ENCODE data around the gene CKAP5. TPM values are rescaled to one million over a fixed set of nuclear protein-coding genes. Genes with fewer than 3 reads are reported as not detected.

CKAP5 gene
- total RNA-seq, 2 donors from 2014 or later: 104 to 140 TPM

- H3K27me3 Mint-ChIP-seq: peaks cover 10% of the 10 kb centered on the region
- no peaks in the 10 kb centered on the region for H3K36me3 Mint-ChIP-seq (ENCODE audit: low read depth)
- H3K4me1 Mint-ChIP-seq: no peaks in the 10 kb centered on the region
- no peak for ATAC-seq (replicated peaks)
- no peaks in the 10 kb centered on the region for H3K9me3 Mint-ChIP-seq
- no peak overlapping the region for H3K27ac Mint-ChIP-seq
- no peak overlapping the region for H3K4me3 Mint-ChIP-seq
Measured at GRCh38 chr11:46868912-46869311, 22.8 kb upstream of the CKAP5 start.

GRCh38 chr11:46865340-46865739 is 19.3 kb upstream of the CKAP5 start:
- ATAC-seq (replicated peaks): no peak
- Mint-ChIP-seq H3K27me3 (peaks cover 8% of the 10 kb centered on the region), H3K36me3 (ENCODE audit: low read depth) (no peaks in the 10 kb centered on the region), H3K27ac (no peak overlapping the region), H3K4me1 (no peaks in the 10 kb centered on the region), H3K9me3 (no peaks in the 10 kb centered on the region), H3K4me3 (no peak overlapping the region)

- no peaks in the 10 kb centered on the region for H3K4me1 Mint-ChIP-seq
- H3K4me3 Mint-ChIP-seq: no peak overlapping the region
- no peak overlapping the region for H3K27ac Mint-ChIP-seq
- ATAC-seq (replicated peaks): no peak
- H3K27me3 Mint-ChIP-seq: peaks cover 4% of the 10 kb centered on the region
- H3K9me3 Mint-ChIP-seq: no peaks in the 10 kb centered on the region
- H3K36me3 Mint-ChIP-seq (ENCODE audit: low read depth): no peaks in the 10 kb centered on the region
Measured at GRCh38 chr11:46860218-46860617, 14.1 kb upstream of the CKAP5 start.

GRCh38 chr11:46858920-46859546 is 13.0 kb upstream of the CKAP5 start:
- H3K4me3 Mint-ChIP-seq: no peak overlapping the region
- H3K9me3 Mint-ChIP-seq: no peaks in the 10 kb centered on the region
- H3K4me1 Mint-ChIP-seq: no peaks in the 10 kb centered on the region
- peaks cover 4% of the 10 kb centered on the region for H3K27me3 Mint-ChIP-seq
- H3K36me3 Mint-ChIP-seq (ENCODE audit: low read depth): no peaks in the 10 kb centered on the region
- no peak overlapping the region for H3K27ac Mint-ChIP-seq
- no peak for ATAC-seq (replicated peaks)

- no peaks in the 10 kb centered on the region for H3K9me3 Mint-ChIP-seq
- peaks cover 4% of the 10 kb centered on the region for H3K27me3 Mint-ChIP-seq
- ATAC-seq (replicated peaks): no peak
- no peaks in the 10 kb centered on the region for H3K36me3 Mint-ChIP-seq (ENCODE audit: low read depth)
- no peak overlapping the region for H3K27ac Mint-ChIP-seq
- no peak overlapping the region for H3K4me3 Mint-ChIP-seq
- H3K4me1 Mint-ChIP-seq: no peaks in the 10 kb centered on the region
Measured at GRCh38 chr11:46857666-46858065, 11.6 kb upstream of the CKAP5 start.

- no peak overlapping the region for H3K27ac Mint-ChIP-seq
- no peaks in the 10 kb centered on the region for H3K4me1 Mint-ChIP-seq
- H3K4me3 Mint-ChIP-seq: no peak overlapping the region
- H3K27me3 Mint-ChIP-seq: peaks cover 4% of the 10 kb centered on the region
- no peaks in the 10 kb centered on the region for H3K9me3 Mint-ChIP-seq
- no peak for ATAC-seq (replicated peaks)
- H3K36me3 Mint-ChIP-seq (ENCODE audit: low read depth): no peaks in the 10 kb centered on the region
Measured at GRCh38 chr11:46856605-46857343, 10.7 kb upstream of the CKAP5 start.

GRCh38 chr11:46855863-46856262 is 9.8 kb upstream of the CKAP5 start:
- no peaks in the 10 kb centered on the region for H3K9me3 Mint-ChIP-seq
- H3K36me3 Mint-ChIP-seq (ENCODE audit: low read depth): no peaks in the 10 kb centered on the region
- H3K4me1 Mint-ChIP-seq: no peaks in the 10 kb centered on the region
- ATAC-seq (replicated peaks): no peak
- H3K27me3 Mint-ChIP-seq: peaks cover 4% of the 10 kb centered on the region
- H3K4me3 Mint-ChIP-seq: no peak overlapping the region
- H3K27ac Mint-ChIP-seq: no peak overlapping the region

GRCh38 chr11:46855167-46855566 is 9.1 kb upstream of the CKAP5 start:
- ATAC-seq (replicated peaks): no peak
- no peaks in the 10 kb centered on the region for H3K4me1 Mint-ChIP-seq
- no peaks in the 10 kb centered on the region for H3K27me3 Mint-ChIP-seq
- H3K4me3 Mint-ChIP-seq: no peak overlapping the region
- H3K36me3 Mint-ChIP-seq (ENCODE audit: low read depth): no peaks in the 10 kb centered on the region
- no peak overlapping the region for H3K27ac Mint-ChIP-seq
- H3K9me3 Mint-ChIP-seq: no peaks in the 10 kb centered on the region

GRCh38 chr11:46850829-46851380 is 4.8 kb upstream of the CKAP5 start:
- Mint-ChIP-seq H3K4me3 (no peak overlapping the region), H3K36me3 (ENCODE audit: low read depth) (no peaks in the 10 kb centered on the region), H3K9me3 (no peaks in the 10 kb centered on the region), H3K27ac (no peak overlapping the region), H3K27me3 (no peaks in the 10 kb centered on the region), H3K4me1 (no peaks in the 10 kb centered on the region)
- no peak for ATAC-seq (replicated peaks)

GRCh38 chr11:46849631-46850030 is 3.6 kb upstream of the CKAP5 start:
- H3K36me3 Mint-ChIP-seq (ENCODE audit: low read depth): peaks cover 6% of the 10 kb centered on the region
- H3K9me3 Mint-ChIP-seq: no peaks in the 10 kb centered on the region
- peaks cover 6% of the 10 kb centered on the region for H3K4me1 Mint-ChIP-seq
- H3K4me3 Mint-ChIP-seq: no peak overlapping the region
- H3K27me3 Mint-ChIP-seq: no peaks in the 10 kb centered on the region
- H3K27ac Mint-ChIP-seq: no peak overlapping the region
- no peak for ATAC-seq (replicated peaks)

- H3K27ac Mint-ChIP-seq: peak overlapping the region; percentile 95
- H3K4me1 Mint-ChIP-seq: peaks cover 16% of the 10 kb centered on the region
Measured at GRCh38 chr11:46846510-46846830, 390 bp upstream of the CKAP5 start.

GRCh38 chr11:46845440-46845739 is 690 bp downstream of the CKAP5 start:
- Mint-ChIP-seq H3K9me3 (no peaks in the 10 kb centered on the region), H3K4me1 (peaks cover 16% of the 10 kb centered on the region), H3K27ac (peak overlapping the region; percentile 95), H3K4me3 (peak overlapping the region; percentile 96), H3K27me3 (no peaks in the 10 kb centered on the region), H3K36me3 (ENCODE audit: low read depth) (peaks cover 15% of the 10 kb centered on the region)
- ATAC-seq (replicated peaks): no peak

More at GRCh38 chr11:46846510-46846830, 390 bp upstream of the CKAP5 start:
- ATAC-seq (replicated peaks): no peak
- Mint-ChIP-seq H3K27me3 (no peaks in the 10 kb centered on the region), H3K9me3 (no peaks in the 10 kb centered on the region), H3K4me3 (peak overlapping the region; percentile 96), H3K36me3 (ENCODE audit: low read depth) (peaks cover 8% of the 10 kb centered on the region)

GRCh38 chr11:46840116-46840515 is 6.0 kb downstream of the CKAP5 start:
- H3K9me3 Mint-ChIP-seq: no peaks in the 10 kb centered on the region
- H3K4me3 Mint-ChIP-seq: no peak overlapping the region
- peaks cover 10% of the 10 kb centered on the region for H3K36me3 Mint-ChIP-seq (ENCODE audit: low read depth)
- no peak overlapping the region for H3K27ac Mint-ChIP-seq
- peaks cover 25% of the 10 kb centered on the region for H3K4me1 Mint-ChIP-seq
- no peaks in the 10 kb centered on the region for H3K27me3 Mint-ChIP-seq
- no peak for ATAC-seq (replicated peaks)

GRCh38 chr11:46838501-46838900 is 7.6 kb downstream of the CKAP5 start:
- H3K27ac Mint-ChIP-seq: no peak overlapping the region
- peaks cover 9% of the 10 kb centered on the region for H3K36me3 Mint-ChIP-seq (ENCODE audit: low read depth)
- ATAC-seq (replicated peaks): no peak
- no peak overlapping the region for H3K4me3 Mint-ChIP-seq
- H3K9me3 Mint-ChIP-seq: no peaks in the 10 kb centered on the region
- H3K27me3 Mint-ChIP-seq: no peaks in the 10 kb centered on the region
- peaks cover 19% of the 10 kb centered on the region for H3K4me1 Mint-ChIP-seq

GRCh38 chr11:46837860-46838259 is 8.2 kb downstream of the CKAP5 start:
- peaks cover 9% of the 10 kb centered on the region for H3K36me3 Mint-ChIP-seq (ENCODE audit: low read depth)
- peaks cover 23% of the 10 kb centered on the region for H3K4me1 Mint-ChIP-seq
- no peak for ATAC-seq (replicated peaks)
- no peak overlapping the region for H3K27ac Mint-ChIP-seq
- no peaks in the 10 kb centered on the region for H3K9me3 Mint-ChIP-seq
- no peak overlapping the region for H3K4me3 Mint-ChIP-seq
- no peaks in the 10 kb centered on the region for H3K27me3 Mint-ChIP-seq

Measured in activated T-helper 17 cell treated with anti-CD3 and anti-CD28 coated beads, Interleukin-2, amount 50 U/mL, for 72 hours (primary cell).